ENCODE measurements around the gene ZNF638. TPM values are rescaled to one million over a fixed set of nuclear protein-coding genes. Genes with fewer than 3 reads are reported as not detected.

The ZNF638 gene
- total RNA-seq, 4 donors from 2014 or later, result 195 to 326 (median 252) TPM

DNA sequence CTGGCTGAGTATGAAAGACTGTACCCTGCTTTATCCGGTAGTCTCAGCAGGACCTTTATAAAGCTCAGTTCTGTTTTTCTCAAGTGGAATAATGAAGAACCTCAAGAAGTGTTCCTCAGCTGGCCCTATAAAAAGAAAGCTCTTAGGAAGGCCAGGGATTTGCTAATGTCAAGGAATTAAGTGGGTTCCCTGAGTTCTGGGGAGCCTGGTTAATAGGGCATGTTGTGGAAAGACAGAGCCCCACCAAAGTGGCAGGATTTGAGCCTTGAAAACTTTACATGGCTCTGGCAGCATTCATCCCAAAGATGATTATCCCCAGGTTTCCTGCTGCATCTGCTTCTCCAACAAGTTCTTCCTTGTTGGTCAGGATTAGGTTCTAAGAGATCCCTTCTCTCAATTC, 114.9 kb downstream of the ZNF638 start:
- no peak for DNase-seq
- Histone ChIP-seq H3K27ac (no peak overlapping the region), H3K4me1 (no peaks in the 10 kb centered on the region), H3K27me3 (no peaks in the 10 kb centered on the region), H3K4me3 (no peak overlapping the region), H3K9me3 (no peaks in the 10 kb centered on the region), H3K36me3 (no peaks in the 10 kb centered on the region)
- intact Hi-C loops (cut with DNase I; ENCODE audit: low total_unique reads), result no loop called here
- TF ChIP-seq POLR2A (IDR thresholded peaks at IDR 0.05), result no peak

DNA sequence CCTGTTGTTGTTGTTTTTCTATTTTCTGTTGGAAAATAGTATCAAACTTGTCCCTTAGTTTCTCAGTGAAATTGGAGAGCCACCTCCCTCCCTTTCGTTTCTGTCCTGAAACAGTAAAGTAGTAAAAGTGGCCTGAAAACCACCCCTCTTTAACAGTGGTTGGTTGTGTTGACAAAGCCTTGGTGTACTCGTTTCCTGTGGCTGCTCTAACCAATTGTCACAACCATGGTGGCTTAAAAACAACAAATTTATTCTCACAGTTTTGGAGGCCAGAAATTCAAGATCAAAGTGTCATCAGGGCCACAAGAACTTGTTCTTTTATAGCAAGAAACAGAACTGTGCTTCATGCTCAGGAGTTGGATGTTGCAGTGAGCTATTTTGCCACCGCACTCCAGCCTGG, 117.8 kb downstream of the ZNF638 start:
- TF ChIP-seq, protein P1, sequence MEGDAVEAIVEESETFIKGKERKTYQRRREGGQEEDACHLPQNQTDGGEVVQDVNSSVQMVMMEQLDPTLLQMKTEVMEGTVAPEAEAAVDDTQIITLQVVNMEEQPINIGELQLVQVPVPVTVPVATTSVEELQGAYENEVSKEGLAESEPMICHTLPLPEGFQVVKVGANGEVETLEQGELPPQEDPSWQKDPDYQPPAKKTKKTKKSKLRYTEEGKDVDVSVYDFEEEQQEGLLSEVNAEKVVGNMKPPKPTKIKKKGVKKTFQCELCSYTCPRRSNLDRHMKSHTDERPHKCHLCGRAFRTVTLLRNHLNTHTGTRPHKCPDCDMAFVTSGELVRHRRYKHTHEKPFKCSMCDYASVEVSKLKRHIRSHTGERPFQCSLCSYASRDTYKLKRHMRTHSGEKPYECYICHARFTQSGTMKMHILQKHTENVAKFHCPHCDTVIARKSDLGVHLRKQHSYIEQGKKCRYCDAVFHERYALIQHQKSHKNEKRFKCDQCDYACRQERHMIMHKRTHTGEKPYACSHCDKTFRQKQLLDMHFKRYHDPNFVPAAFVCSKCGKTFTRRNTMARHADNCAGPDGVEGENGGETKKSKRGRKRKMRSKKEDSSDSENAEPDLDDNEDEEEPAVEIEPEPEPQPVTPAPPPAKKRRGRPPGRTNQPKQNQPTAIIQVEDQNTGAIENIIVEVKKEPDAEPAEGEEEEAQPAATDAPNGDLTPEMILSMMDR (IDR thresholded peaks at IDR 0.05), result no peak
- no peak for TF ChIP-seq POLR2A (IDR thresholded peaks at IDR 0.05)
- intact Hi-C loops (cut with DNase I; ENCODE audit: low total_unique reads), result no loop called here
- no peak for DNase-seq
- peaks cover 0 to 4% of the 10 kb centered on the region in 2 donors for H3K27me3 ChIP-seq
- no peaks in the 10 kb centered on the region for H3K4me1 ChIP-seq
- no peaks in the 10 kb centered on the region for H3K36me3 ChIP-seq
- H3K9me3 ChIP-seq, result no peaks in the 10 kb centered on the region
- H3K27ac ChIP-seq, result no peak overlapping the region
- no peak overlapping the region for H3K4me3 ChIP-seq

DNA sequence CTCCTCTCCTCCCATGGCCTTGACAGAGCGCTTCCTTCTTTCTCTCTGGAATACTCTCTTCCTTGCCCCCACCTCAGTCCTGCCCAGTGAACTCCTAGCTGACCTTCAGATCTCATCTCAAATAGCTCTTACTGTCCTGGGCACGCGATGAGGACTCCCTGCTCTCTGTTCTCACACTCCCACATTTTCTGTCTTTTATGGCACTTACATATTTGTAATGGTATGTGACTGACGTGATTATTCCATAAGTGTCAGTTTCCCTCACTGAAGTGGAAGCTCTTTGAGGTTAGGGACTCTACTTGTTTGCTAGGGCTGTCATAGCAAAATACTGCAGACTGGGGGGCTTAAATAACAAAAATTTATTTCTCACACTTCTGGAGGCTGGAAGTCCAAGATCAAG, 120.1 kb downstream of the ZNF638 start:
- no peak overlapping the region for H3K27ac ChIP-seq
- intact Hi-C loops (cut with DNase I; ENCODE audit: low total_unique reads), result no loop called here
- H3K4me1 ChIP-seq, result no peaks in the 10 kb centered on the region
- no peaks in the 10 kb centered on the region for H3K36me3 ChIP-seq
- peaks cover 0 to 4% of the 10 kb centered on the region in 2 donors for H3K27me3 ChIP-seq
- DNase-seq, result no peak
- no peak overlapping the region for H3K4me3 ChIP-seq
- TF ChIP-seq, protein P1 (IDR thresholded peaks at IDR 0.05), result no peak
- TF ChIP-seq POLR2A (IDR thresholded peaks at IDR 0.05), result no peak
- no peaks in the 10 kb centered on the region for H3K9me3 ChIP-seq

DNA sequence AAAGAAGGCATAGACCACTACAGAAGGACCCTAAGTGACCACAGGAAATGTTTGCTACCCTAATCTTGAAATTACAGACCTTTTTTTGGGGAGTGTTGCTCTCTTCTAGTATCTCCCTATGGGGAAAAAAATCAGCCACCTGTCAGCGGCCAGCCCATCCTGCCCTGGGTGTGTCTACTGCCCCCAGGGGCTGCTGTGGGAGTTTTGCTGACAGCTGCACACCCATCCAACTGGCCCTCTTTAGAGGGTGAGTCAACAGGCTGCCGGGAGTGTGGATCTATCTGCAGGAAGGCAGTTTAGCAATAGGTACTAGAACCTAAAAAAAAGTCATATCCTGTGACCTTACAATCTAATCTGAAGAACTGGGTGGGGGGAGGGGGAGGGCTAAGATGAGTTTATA, 121.0 kb downstream of the ZNF638 start:
- no peak overlapping the region for H3K27ac ChIP-seq
- H3K9me3 ChIP-seq, result no peaks in the 10 kb centered on the region
- peaks cover 0 to 4% of the 10 kb centered on the region in 2 donors for H3K27me3 ChIP-seq
- intact Hi-C loops (cut with DNase I; ENCODE audit: low total_unique reads), result no loop called here
- DNase-seq, result no peak
- no peaks in the 10 kb centered on the region for H3K36me3 ChIP-seq
- H3K4me3 ChIP-seq, result no peak overlapping the region
- no peaks in the 10 kb centered on the region for H3K4me1 ChIP-seq
- TF ChIP-seq, protein P1 (IDR thresholded peaks at IDR 0.05), result no peak
- no peak for TF ChIP-seq POLR2A (IDR thresholded peaks at IDR 0.05)

DNA sequence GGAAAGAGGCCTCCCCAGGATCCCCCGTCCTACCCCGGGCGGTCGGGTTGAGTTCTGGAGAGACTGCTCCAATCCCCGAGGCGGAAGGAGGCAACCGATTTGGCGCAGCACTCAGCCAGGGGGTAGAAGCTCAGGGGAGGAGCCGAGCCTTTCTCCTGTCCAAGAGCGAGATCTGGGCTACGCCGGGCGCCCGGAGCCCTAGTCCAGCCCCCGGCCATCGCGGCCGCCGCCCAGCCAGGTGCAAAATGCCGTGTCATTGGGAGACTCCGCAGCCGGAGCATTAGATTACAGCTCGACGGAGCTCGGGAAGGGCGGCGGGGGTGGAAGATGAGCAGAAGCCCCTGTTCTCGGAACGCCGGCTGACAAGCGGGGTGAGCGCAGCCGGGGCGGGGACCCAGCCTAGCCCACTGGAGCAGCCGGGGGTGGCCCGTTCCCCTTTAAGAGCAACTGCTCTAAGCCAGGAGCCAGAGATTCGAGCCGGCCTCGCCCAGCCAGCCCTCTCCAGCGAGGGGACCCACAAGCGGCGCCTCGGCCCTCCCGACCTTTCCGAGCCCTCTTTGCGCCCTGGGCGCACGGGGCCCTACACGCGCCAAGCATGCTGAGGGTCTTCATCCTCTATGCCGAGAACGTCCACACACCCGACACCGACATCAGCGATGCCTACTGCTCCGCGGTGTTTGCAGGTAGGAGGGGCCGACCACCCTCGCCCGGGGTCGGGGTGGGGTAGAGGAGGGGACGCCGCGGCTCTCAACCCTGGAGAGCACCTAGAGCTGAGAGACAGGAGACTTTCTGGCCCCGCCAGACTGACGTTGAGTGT, 122.0 kb downstream of the ZNF638 start, which contains the start of gene DYSF:
DYSF (plus strand) TSS at position 158 of the 817 bp plus-strand sequence.
- intact Hi-C loops (cut with DNase I; ENCODE audit: low total_unique reads), result no loop called here
- no peak within 1 kb of the TSS for H3K27ac ChIP-seq
- peaks cover 0 to 4% of the 10 kb centered on the region in 2 donors for H3K27me3 ChIP-seq
- no peaks in the 10 kb centered on the region for H3K36me3 ChIP-seq
- no peaks in the 10 kb centered on the region for H3K9me3 ChIP-seq
- H3K4me1 ChIP-seq, result no peaks in the 10 kb centered on the region
- no peak for DNase-seq
- TF ChIP-seq, protein P1 (IDR thresholded peaks at IDR 0.05), result no peak
- TF ChIP-seq POLR2A (IDR thresholded peaks at IDR 0.05), result no peak
- peak within 1 kb of the TSS; percentile 8 to 10 for H3K4me3 ChIP-seq
